ENCODE measurements around the gene RRP9. TPM values are rescaled to one million over a fixed set of nuclear protein-coding genes. Genes with fewer than 3 reads are reported as not detected.

RRP9 gene
- total and polyA plus RNA-seq, 2 donors (not counting 3 experiments of a cell fraction or from before 2014, with no cell fraction given): 26.0 to 30.1 TPM

GRCh38 chr3:51927061-51927977, 14.4 kb downstream of the RRP9 start:
- H3K4me3 ChIP-seq (replicated peaks in 1 of 3; ENCODE audit: insufficient read depth in 1 of 3, low read depth in 1 of 3, low read length in 3 of 3): no peak overlapping the region
- H3K36me3 ChIP-seq (ENCODE audit: control insufficient read depth in 2 of 2, extremely low read depth in 1 of 2, insufficient read depth in 2 of 2, low read length in 2 of 2): no peaks in the 10 kb centered on the region
- FAIRE-seq (no peak), DNase-seq (ENCODE audit: low read depth, low spot score) (no peak)
- H3K4me1 ChIP-seq (ENCODE audit: control insufficient read depth, extremely low read depth, insufficient read depth, low read length): no peaks in the 10 kb centered on the region
- TF ChIP-seq POLR2A (IDR thresholded peaks at IDR 0.05; ENCODE audit: low read depth, low read length): no peak
- TF ChIP-seq MYC (IDR thresholded peaks at IDR 0.05; ENCODE audit: low read depth, low read length): no peak
- TF ChIP-seq GATA2 (IDR thresholded peaks at IDR 0.05; ENCODE audit: insufficient read depth, insufficient read length, low read depth, low read length): no peak
- TF ChIP-seq JUN (IDR thresholded peaks at IDR 0.05; ENCODE audit: borderline replicate concordance, insufficient read depth, insufficient read length, low read depth): no peak
- no peak for TF ChIP-seq CTCF (IDR thresholded peaks at IDR 0.05; ENCODE audit: extremely low read depth in 1 of 2, insufficient read depth in 1 of 2, low read depth in 1 of 2, low read length in 2 of 2)
- TF ChIP-seq MAX (IDR thresholded peaks at IDR 0.05; ENCODE audit: insufficient read depth, insufficient read length): no peak
- no peak for TF ChIP-seq EZH2 (IDR thresholded peaks at IDR 0.05; ENCODE audit: borderline replicate concordance, low read depth, low read length, severe bottlenecking)
- TF ChIP-seq FOS (IDR thresholded peaks at IDR 0.05; ENCODE audit: borderline replicate concordance, insufficient read depth, low read length): no peak
- ChIA-PET CTCF (no interaction called here), POLR2A (no interaction called here)
- H3K27ac ChIP-seq (ENCODE audit: insufficient read depth, low read depth, low read length): no peak overlapping the region
- intact Hi-C loops (cut with micrococcal nuclease): no loop called here
- no peaks in the 10 kb centered on the region for H3K9me1 ChIP-seq (replicated peaks; ENCODE audit: control insufficient read depth, extremely low read depth, insufficient read depth, low read length)
- no peaks in the 10 kb centered on the region for H3K9me3 ChIP-seq (replicated peaks; ENCODE audit: control insufficient read depth, insufficient read depth, low read length)
- no peak overlapping the region for H3K9ac ChIP-seq (replicated peaks; ENCODE audit: extremely low read depth, insufficient read depth, low read length)
- no peaks in the 10 kb centered on the region for H4K20me1 ChIP-seq (replicated peaks; ENCODE audit: control insufficient read depth, extremely low read depth, insufficient read depth, low read length)
- no TSS peak for BruUV-seq (replicated peaks)
- H2AFZ ChIP-seq (ENCODE audit: low read depth, low read length): no peak overlapping the region
- dilution Hi-C loops (cut with MboI; ENCODE audit: extremely low pct_ligation_motif_present, low sequenced_read_pairs): no loop called here
- H3K79me2 ChIP-seq (ENCODE audit: control insufficient read depth, insufficient read depth, low read length): no peaks in the 10 kb centered on the region
- no peak overlapping the region for H3K4me2 ChIP-seq (ENCODE audit: insufficient read depth, low read length)
- H3K27me3 ChIP-seq (ENCODE audit: control insufficient read depth in 2 of 2, insufficient read depth in 2 of 2, low read length in 2 of 2): no peaks in the 10 kb centered on the region

Data from endothelial cell of umbilical vein (primary cell).